ENCODE measurements around the gene SLC16A3. TPM values are rescaled to one million over a fixed set of nuclear protein-coding genes. Genes with fewer than 3 reads are reported as not detected.
"Not testable (repeated sequence)": the region's sequence is repeated elsewhere in the genome, so short reads cannot be mapped to it uniquely, and the experiment has no call there.

SLC16A3 gene
- polyA plus RNA-seq, 1 experiment = 338 TPM

- Histone ChIP-seq H3K36me3 (ENCODE audit: control insufficient read depth, insufficient read depth, low read length) (peaks cover 62% of the 10 kb centered on the region), H3K27me3 (ENCODE audit: control insufficient read depth, insufficient read depth, low read length) (no peaks in the 10 kb centered on the region), H3K4me3 (ENCODE audit: low read depth, low read length) (no peak overlapping the region)
- CTCF ChIA-PET = no interaction called here
- POLR2A ChIA-PET = no interaction called here
- DNase-seq (ENCODE audit: low read depth) = no peak
- no peak for TF ChIP-seq CTCF (IDR thresholded peaks at IDR 0.05; ENCODE audit: insufficient read depth, low read depth, low read length)
Measured at GRCh38 chr17:82250868-82251500, 22.1 kb downstream of the SLC16A3 start.

GRCh38 chr17:82252511-82253178 is 23.8 kb downstream of the SLC16A3 start:
- Histone ChIP-seq H3K36me3 (ENCODE audit: control insufficient read depth, insufficient read depth, low read length) (peaks cover 60% of the 10 kb centered on the region), H3K27me3 (ENCODE audit: control insufficient read depth, insufficient read depth, low read length) (no peaks in the 10 kb centered on the region), H3K4me3 (ENCODE audit: low read depth, low read length) (no peak overlapping the region)
- TF ChIP-seq CTCF (IDR thresholded peaks at IDR 0.05; ENCODE audit: insufficient read depth, low read depth, low read length) = no peak
- ChIA-PET POLR2A (no interaction called here), CTCF (no interaction called here)
- DNase-seq (ENCODE audit: low read depth) = no peak

- peaks cover 59% of the 10 kb centered on the region for H3K36me3 ChIP-seq (ENCODE audit: control insufficient read depth, insufficient read depth, low read length)
- no peak overlapping the region for H3K4me3 ChIP-seq (ENCODE audit: low read depth, low read length)
- no peak for DNase-seq (ENCODE audit: low read depth)
- CTCF ChIA-PET = no interaction called here
- no peak for TF ChIP-seq CTCF (IDR thresholded peaks at IDR 0.05; ENCODE audit: insufficient read depth, low read depth, low read length)
- POLR2A ChIA-PET = no interaction called here
- no peaks in the 10 kb centered on the region for H3K27me3 ChIP-seq (ENCODE audit: control insufficient read depth, insufficient read depth, low read length)
Measured at GRCh38 chr17:82253179-82253544, 24.3 kb downstream of the SLC16A3 start.

DNA sequence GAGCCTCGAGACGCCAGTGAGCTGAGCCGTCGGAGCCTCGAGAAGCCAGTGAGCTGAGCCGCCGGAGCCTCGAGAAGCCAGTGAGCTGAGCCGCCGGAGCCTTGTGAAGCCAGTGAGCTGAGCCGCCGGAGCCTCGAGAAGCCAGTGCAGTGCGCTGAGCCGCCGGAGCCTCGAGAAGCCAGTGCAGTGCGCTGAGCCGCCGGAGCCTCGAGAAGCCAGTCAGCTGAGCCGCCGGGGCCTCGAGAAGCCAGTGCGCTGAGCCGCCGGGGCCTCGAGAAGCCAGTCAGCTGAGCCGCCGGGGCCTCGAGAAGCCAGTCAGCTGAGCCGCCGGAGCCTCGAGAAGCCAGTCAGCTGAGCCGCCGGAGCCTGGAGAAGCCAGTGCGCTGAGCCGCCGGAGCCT is 25.3 kb downstream of the SLC16A3 start:
- peaks cover 50% of the 10 kb centered on the region for H3K36me3 ChIP-seq (ENCODE audit: control insufficient read depth, insufficient read depth, low read length)
- CTCF ChIA-PET = interaction anchor here (0.6 to 1.3 kb wide), 3 partner anchors 10 to 68 kb away, joined by 3 read pairs; no protein-coding TSS in a partner anchor

DNA sequence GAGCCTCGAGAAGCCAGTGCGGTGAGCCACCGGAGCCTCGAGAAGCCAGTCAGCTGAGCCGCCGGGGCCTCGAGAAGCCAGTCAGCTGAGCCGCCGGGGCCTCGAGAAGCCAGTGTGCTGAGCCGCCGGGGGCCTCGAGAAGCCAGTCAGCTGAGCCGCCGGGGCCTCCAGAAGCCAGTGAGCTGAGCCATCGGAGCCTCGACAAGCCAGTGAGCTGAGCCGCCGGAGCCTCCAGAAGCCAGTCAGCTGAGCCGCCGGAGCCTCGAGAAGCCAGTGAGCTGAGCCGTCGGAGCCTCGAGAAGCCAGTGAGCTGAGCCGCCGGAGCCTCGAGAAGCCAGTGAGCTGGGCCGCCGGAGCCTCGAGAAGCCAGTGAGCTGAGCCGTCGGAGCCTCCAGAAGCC is 25.9 kb downstream of the SLC16A3 start:
- ChIA-PET CTCF (interaction anchor here (0.6 to 1.3 kb wide), 4 partner anchors 9 to 69 kb away, joined by 3 read pairs; no protein-coding TSS in a partner anchor), POLR2A (interaction anchor here (0.6 to 0.9 kb wide), 3 partner anchors 12 to 43 kb away, joined by 3 to 4 read pairs (median 3); no protein-coding TSS in a partner anchor)
- H3K4me3 ChIP-seq (ENCODE audit: low read depth, low read length); DNase-seq (ENCODE audit: low read depth); H3K27me3 ChIP-seq (ENCODE audit: control insufficient read depth, insufficient read depth, low read length): not testable (repeated sequence)
- H3K36me3 ChIP-seq (ENCODE audit: control insufficient read depth, insufficient read depth, low read length) = peaks cover 46% of the 10 kb centered on the region

More for the DNA sequence above, 25.3 kb downstream of the SLC16A3 start:
- DNase-seq (ENCODE audit: low read depth); H3K4me3 ChIP-seq (ENCODE audit: low read depth, low read length); H3K27me3 ChIP-seq (ENCODE audit: control insufficient read depth, insufficient read depth, low read length): not testable (repeated sequence)
- POLR2A ChIA-PET = interaction anchor here (0.7 kb wide), 1 partner anchor 12 kb away, joined by 3 read pairs; no protein-coding TSS in a partner anchor

GRCh38 chr17:82255402-82255972 is 26.6 kb downstream of the SLC16A3 start:
- no peaks in the 10 kb centered on the region for H3K27me3 ChIP-seq (ENCODE audit: control insufficient read depth, insufficient read depth, low read length)
- POLR2A ChIA-PET = interaction anchor here (0.6 to 0.9 kb wide), 2 partner anchors 11 to 43 kb away, joined by 3 to 4 read pairs; no protein-coding TSS in a partner anchor
- H3K36me3 ChIP-seq (ENCODE audit: control insufficient read depth, insufficient read depth, low read length) = peaks cover 44% of the 10 kb centered on the region
- H3K4me3 ChIP-seq (ENCODE audit: low read depth, low read length) = no peak overlapping the region
- no peak for DNase-seq (ENCODE audit: low read depth)
- CTCF ChIA-PET = interaction anchor here (1.0 kb wide), 1 partner anchor 12 kb away, joined by 3 read pairs; no protein-coding TSS in a partner anchor
- no peak for TF ChIP-seq CTCF (IDR thresholded peaks at IDR 0.05; ENCODE audit: insufficient read depth, low read depth, low read length)
